Measurements from ENCODE around the gene AGBL1.

AGBL1 gene

DNA sequence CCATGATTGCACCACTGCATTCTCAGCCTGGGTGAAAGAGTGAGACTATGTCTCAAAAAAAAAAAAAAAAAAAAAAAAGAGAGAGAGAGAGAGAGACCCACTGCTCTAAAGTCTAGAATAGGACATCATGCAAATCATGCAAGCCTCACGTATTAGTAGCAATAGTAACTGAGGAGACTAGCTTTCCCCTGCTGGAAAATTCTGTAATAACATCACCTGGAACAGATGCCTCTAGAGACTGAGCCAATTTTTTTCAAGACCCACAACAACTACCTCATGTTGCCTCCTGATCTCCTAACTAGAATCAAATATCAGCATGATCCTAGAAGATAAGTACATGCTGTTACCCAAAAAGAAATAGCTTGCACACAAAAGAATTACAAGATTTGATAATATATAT, 461.9 kb downstream of the AGBL1 start:
- DNase-seq: no peak

- DNase-seq: no peak
These were observed 470.4 kb downstream of the AGBL1 start for GRCh38 chr15:86550075-86550474.

DNA sequence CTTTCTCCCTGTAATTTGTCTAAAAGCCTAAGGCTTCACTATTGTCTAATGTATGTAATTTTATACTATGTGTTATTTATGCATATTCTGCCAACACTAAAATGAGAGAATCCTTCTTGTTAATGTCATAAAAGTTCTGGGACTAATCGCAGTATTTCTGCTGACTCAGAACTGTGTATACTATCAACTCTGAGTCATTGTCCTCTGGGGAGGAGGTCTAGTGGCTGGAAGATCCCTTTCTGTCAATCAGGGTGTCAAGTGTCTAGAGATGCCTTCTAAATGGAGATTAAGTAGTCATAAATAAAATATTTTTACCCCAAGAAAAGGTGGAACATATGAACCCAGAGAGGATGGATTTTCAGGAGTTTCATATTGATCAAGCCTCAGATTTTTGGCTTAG, 473.4 kb downstream of the AGBL1 start:
- DNase-seq: no peak

GRCh38 chr15:86555098-86555497, 475.4 kb downstream of the AGBL1 start:
- no peak for DNase-seq

- DNase-seq: no peak
These were observed 476.3 kb downstream of the AGBL1 start for GRCh38 chr15:86555939-86556338.

DNA sequence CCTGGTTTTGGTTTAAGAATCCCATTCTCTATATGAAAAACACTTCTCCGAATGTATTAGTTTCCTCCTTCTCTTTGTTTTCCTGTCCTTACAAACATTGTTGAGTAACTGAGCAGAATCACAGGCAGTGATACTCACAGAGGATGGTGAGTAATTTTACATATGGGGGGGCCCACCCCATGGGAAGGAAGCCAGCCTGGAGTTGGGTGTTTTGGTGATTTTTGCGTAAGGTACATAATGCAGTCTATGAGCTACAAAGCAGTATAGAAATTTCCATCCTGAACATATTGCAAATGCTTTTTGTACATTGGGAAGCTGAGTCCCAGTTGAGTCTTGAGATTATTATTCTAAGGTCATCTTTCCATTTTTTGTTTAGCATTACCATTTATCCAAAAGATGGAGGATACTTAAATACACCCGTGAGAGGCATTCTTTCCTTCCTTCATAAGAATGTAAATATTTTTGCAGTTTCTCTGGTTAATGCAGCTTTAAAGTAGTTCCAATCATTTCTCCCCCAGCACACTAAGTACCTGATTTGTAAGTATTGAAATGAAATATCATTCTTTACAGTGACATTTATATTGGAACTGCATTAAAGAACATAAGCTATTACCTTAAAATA, 476.8 kb downstream of the AGBL1 start:
- no peak for DNase-seq

DNA sequence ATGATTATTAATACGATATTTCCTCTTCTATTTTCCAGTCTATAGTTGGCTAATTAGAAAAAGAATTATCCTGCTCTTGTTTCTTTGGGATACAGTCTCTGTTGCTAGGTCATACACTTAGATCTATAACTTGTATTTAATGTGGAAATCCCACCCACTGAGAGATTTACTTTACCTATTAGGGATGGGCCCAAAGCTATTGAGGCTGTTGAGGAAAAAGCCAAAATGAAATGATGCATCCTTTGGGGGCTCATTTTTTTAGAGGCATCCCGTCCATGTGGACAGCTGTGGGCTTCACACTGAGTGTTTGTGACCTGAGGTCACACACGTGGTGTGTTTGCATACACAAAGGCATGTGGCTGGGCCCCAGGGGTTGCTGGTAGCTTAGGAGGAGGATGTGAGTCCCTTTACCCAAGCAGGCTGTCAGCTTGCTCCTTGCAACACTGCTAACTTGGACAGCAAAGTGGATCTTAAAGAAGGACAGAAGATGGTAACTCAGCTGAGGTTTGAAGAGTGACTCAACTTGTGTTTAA, 477.4 kb downstream of the AGBL1 start:
- DNase-seq: no peak

- no peak for DNase-seq
These were observed 478.6 kb downstream of the AGBL1 start for GRCh38 chr15:86558252-86558651.

DNA sequence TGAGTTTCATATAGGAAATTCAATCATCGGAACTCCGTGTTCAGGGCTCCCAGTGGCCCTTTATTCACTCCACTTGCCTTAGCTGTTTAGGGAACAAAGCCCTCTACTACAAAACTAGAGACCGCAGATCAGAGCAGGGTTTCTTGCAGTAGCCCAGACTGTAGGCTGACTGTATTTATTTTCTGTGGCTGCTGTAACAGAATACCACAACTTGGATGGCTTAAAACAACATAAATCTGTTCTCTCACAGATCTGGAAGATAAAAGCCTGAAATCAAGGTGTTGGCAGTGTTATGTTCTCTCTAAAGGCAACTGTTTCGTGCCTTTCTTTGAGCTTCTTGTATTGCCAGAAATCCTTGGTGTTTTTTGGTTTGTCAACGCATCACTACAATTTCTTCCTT, 479.0 kb downstream of the AGBL1 start:
- DNase-seq: no peak

DNA sequence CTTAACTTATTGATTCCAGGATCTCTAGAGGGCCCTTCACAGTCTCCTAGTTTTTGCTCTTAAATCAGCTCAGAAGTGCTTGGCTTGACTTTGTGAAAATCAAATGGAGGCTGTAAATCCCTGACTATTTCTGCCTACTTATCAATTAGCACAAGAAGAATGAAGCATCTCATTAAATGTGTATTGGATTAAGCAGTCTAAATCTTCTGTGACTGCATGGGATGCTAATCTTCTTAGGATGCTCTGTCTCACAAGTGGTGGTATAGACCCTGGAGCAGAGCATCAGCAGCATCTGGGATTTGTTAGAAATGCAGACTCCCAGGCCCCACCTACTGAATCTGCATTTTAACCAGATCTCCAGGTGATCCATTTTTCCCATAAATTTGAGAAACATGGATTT, 488.7 kb downstream of the AGBL1 start:
- no peak for DNase-seq

GRCh38 chr15:86570738-86571137, 491.1 kb downstream of the AGBL1 start:
- no peak for DNase-seq

GRCh38 chr15:86571873-86572272, 492.2 kb downstream of the AGBL1 start:
- no peak for DNase-seq

GRCh38 chr15:86572368-86572841, 492.7 kb downstream of the AGBL1 start:
- DNase-seq: no peak

GRCh38 chr15:86573476-86573875, 493.8 kb downstream of the AGBL1 start:
- no peak for DNase-seq

DNA sequence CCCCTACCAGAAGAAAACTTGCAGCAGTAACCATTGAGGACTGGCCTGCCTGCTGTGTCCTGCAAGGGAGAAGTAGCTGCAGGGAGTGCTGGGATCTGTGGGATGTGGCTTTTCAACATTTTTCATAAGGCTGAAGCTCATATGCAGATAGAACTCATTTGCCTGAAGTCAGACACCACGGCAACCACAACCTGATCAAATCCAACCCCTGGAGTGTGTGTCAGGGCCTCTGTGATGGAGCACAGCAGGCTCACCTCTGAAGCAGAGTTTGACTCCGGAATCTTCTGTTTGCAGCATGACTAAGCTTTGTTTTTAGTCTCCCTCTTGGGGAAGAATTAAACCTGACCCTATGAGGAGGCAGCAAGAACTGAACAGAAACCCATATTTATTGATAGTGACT, 508.7 kb downstream of the AGBL1 start:
- DNase-seq: no peak

DNA sequence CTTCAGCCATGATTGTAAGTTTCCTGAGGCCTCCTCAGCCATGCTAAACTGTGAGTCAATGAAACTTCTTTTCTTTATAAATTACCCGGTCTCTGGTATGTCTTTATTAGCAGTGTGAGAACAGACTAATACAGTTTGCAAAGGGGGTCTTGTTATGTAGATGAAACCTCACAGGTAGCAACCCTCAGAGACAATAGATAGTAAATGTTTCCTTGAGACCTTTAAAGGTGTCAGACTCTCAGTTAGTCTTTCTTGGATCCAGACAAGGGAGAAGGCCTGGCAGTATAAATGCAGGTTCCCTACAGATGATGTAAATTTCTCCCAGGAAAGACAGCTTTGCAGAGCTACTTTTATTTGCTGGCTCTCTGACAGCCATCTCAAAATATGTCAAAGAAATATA, 510.8 kb downstream of the AGBL1 start:
- no peak for DNase-seq

GRCh38 chr15:86591158-86591557, 511.5 kb downstream of the AGBL1 start:
- DNase-seq: no peak

DNA sequence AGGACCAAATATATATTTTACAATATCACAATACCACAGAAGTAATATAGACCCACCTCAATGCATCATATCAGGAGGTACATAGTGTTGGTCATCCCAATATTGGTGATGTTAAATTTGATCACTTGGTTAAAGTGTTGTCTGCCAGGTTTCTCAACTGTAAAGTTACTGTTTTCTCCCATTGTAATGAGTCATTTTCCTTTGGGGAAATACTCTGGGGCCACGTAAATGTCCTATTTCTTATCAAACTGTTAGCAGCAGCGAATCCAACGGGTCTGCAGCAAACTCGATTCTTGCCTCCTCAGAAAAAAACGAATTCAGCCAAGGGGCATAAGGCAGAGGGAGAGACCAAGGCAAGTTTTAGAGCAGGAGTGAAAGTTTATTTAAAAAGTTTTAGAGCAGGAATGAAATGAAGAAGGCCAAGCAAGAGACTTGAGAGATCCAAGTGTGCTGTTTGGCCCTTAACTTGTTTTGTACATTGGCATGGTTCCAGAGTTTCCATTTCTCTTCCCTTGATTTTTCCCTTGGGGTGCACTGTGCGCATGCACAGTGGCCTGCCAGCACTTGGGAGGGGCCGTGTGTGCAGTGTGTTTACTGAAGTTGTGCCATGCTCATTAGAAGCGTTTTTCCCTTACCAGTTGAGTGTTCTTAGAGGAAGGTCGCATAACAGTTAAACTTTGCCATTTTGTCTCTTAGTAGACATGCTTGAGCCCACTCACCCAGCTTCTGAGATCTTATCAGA, 512.5 kb downstream of the AGBL1 start:
- DNase-seq: no peak

GRCh38 chr15:86595741-86596140, 516.1 kb downstream of the AGBL1 start:
- DNase-seq: no peak

GRCh38 chr15:86603466-86603865, 523.8 kb downstream of the AGBL1 start:
- DNase-seq: no peak

DNA sequence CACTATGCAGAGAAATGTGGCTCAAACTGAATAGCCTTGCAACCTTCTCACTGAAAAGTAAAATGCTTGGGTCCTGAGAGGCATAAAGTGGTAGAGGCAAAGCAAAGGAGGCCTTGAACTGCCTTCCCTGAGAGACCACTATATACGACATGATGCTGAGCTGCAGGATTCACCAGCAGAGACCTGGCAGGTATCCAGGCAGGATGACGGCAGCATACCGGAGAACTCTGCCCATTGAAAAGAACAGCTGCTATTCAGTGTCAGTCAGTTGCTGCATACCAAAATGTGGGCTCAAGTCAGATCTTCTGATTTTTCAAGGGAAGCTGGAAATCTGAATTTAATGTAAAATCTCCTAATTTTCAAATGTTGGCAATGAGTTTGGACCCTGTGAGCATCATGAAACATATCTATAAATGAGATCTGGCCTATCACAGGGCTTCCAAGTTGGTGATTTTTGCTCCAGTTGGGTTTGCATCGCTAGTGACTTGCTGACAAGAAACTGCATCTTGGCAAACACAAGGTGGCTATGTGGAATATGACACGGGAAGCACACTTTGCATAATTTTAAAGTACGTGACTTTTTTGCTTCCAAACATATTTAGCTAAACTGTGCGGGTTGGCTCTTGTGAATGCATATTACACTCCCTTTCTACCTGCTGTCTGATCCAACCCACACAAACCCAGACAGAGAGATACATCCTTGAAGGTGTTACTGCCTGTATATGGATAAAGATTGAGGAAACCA, 529.0 kb downstream of the AGBL1 start:
- DNase-seq: no peak

GRCh38 chr15:86609275-86609674, 529.6 kb downstream of the AGBL1 start:
- no peak for DNase-seq

DNA sequence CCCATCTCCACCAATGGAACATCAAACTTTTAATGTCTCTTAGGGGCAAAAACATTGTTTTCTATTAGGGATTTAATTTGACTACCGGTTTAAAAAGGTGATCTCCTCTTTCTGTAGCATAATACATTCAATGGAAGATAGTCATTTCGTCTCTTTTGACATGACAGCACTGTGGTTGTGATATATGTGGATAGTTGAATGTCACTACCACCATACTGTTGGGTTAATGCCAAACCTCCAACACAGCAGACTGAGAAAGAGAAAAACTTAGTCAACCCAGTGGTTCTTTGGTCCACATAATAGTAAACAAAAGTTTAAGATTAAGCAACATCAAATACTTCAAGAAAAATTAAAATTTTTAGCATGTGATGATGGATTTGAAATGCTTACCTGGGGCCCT, 530.4 kb downstream of the AGBL1 start:
- no peak for DNase-seq

Measured in CD4-positive, alpha-beta T cell treated with Interleukin-12 subunit alpha and Interleukin-12 subunit beta, for 1 hour (primary cell).